ENCODE data around the gene CACNB4. TPM values are rescaled to one million over a fixed set of nuclear protein-coding genes. Genes with fewer than 3 reads are reported as not detected.

The CACNB4 gene
- total and polyA plus RNA-seq, 9 of the 15 experiments (the other 6 are each of a cell fraction or from before 2014, with no cell fraction given), result 0.01 to 0.20 (median 0.04) TPM; not detected in 1

DNA sequence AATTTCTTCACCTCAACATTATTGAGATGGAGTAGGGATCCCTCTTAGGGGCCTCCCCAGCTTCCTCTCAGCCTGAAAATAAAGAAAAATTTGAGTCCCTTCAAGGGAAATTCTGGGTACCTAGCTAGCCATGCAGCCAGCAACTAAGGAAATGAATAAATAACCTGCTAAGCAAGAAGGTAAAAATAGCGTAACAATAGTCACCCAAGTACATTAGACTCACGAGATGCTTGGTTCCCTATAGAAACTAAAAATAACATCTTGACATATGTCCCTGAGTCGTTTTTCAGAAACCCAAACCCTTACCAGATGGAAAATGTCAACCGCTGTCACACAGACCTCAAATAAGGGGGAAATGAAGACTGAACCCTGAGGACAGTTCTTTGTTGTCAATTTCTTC is 51.9 kb downstream of the CACNB4 start:
- in situ Hi-C loops (cut with MboI) (no loop called here), intact Hi-C loops (cut with micrococcal nuclease) (no loop called here)
- ATAC-seq (no peak), FAIRE-seq (peak; percentile 49), DNase-seq (ENCODE audit: extremely low read depth in 1 of 4, low spot score in 3 of 4) (no peak)
- no peaks in the 10 kb centered on the region for H3K9me1 ChIP-seq (ENCODE audit: control insufficient read depth, insufficient read depth, low read length)
- H3K27ac ChIP-seq (ENCODE audit: extremely low read depth, low read depth, low read length), result no peak overlapping the region
- H2AFZ ChIP-seq (ENCODE audit: low read depth, low read length), result no peak overlapping the region
- CTCF ChIA-PET (ENCODE audit: low intra/inter-chr PET ratio), result no interaction called here
- H3K36me3 ChIP-seq (ENCODE audit: control insufficient read depth, insufficient read depth, low read length), result no peaks in the 10 kb centered on the region
- no TSS peak for BruUV-seq (replicated peaks)
- H3K79me2 ChIP-seq (ENCODE audit: control insufficient read depth, insufficient read depth, low read length), result no peaks in the 10 kb centered on the region
- POLR2A ChIA-PET, result interaction anchor here (0.5 kb wide), 1 partner anchor 22 kb away, joined by 3 read pairs; no protein-coding TSS in a partner anchor
- H3K9me3 ChIP-seq (replicated peaks; ENCODE audit: control insufficient read depth, insufficient read depth, low read depth, low read length), result no peaks in the 10 kb centered on the region
- H3K4me1 ChIP-seq (replicated peaks in 1 of 2; ENCODE audit: control insufficient read depth in 2 of 2, insufficient read depth in 2 of 2, low read length in 2 of 2), result no peaks in the 10 kb centered on the region; a peak in 1 of 5 replicates
- H3K4me2 ChIP-seq (ENCODE audit: insufficient read depth, low read length), result no peak overlapping the region
- H3K27me3 ChIP-seq (ENCODE audit: control insufficient read depth in 2 of 2, insufficient read depth in 2 of 2, low read length in 2 of 2), result peaks cover 3 to 22% of the 10 kb centered on the region in 2 experiments; a peak in 3 of 5 replicates
- 0% methylated on average over 4 of the region's 4 CpGs for WGBS (ENCODE audit: insufficient coverage, low coverage, missing lambda C conversion rate)
- no peak overlapping the region for H3K4me3 ChIP-seq
- no peak overlapping the region for H3K9ac ChIP-seq (ENCODE audit: insufficient read depth in 1 of 2, low read depth in 2 of 2, low read length in 2 of 2)
- no peaks in the 10 kb centered on the region for H4K20me1 ChIP-seq (replicated peaks; ENCODE audit: control insufficient read depth, insufficient read depth, low read length)
- TF ChIP-seq XRCC5 (IDR thresholded peaks at IDR 0.05; ENCODE audit: low read depth, low read length) (no peak), ZBED1 (IDR thresholded peaks at IDR 0.05) (no peak), STAT5B (CRISPR knock-in tag; IDR thresholded peaks at IDR 0.05) (no peak), SMARCE1 (IDR thresholded peaks at IDR 0.05) (no peak), CREB1 (IDR thresholded peaks at IDR 0.05) (no peak), CREB1 (CRISPR knock-in tag; IDR thresholded peaks at IDR 0.05) (no peak), MED1 (CRISPR knock-in tag; IDR thresholded peaks at IDR 0.05; ENCODE audit: borderline replicate concordance) (no peak)
- TF ChIP-seq, protein P1, sequence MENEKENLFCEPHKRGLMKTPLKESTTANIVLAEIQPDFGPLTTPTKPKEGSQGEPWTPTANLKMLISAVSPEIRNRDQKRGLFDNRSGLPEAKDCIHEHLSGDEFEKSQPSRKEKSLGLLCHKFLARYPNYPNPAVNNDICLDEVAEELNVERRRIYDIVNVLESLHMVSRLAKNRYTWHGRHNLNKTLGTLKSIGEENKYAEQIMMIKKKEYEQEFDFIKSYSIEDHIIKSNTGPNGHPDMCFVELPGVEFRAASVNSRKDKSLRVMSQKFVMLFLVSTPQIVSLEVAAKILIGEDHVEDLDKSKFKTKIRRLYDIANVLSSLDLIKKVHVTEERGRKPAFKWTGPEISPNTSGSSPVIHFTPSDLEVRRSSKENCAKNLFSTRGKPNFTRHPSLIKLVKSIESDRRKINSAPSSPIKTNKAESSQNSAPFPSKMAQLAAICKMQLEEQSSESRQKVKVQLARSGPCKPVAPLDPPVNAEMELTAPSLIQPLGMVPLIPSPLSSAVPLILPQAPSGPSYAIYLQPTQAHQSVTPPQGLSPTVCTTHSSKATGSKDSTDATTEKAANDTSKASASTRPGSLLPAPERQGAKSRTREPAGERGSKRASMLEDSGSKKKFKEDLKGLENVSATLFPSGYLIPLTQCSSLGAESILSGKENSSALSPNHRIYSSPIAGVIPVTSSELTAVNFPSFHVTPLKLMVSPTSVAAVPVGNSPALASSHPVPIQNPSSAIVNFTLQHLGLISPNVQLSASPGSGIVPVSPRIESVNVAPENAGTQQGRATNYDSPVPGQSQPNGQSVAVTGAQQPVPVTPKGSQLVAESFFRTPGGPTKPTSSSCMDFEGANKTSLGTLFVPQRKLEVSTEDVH (IDR thresholded peaks at IDR 0.05; ENCODE audit: low read depth, partially characterized antibody), result no peak
- TF ChIP-seq, protein P2, sequence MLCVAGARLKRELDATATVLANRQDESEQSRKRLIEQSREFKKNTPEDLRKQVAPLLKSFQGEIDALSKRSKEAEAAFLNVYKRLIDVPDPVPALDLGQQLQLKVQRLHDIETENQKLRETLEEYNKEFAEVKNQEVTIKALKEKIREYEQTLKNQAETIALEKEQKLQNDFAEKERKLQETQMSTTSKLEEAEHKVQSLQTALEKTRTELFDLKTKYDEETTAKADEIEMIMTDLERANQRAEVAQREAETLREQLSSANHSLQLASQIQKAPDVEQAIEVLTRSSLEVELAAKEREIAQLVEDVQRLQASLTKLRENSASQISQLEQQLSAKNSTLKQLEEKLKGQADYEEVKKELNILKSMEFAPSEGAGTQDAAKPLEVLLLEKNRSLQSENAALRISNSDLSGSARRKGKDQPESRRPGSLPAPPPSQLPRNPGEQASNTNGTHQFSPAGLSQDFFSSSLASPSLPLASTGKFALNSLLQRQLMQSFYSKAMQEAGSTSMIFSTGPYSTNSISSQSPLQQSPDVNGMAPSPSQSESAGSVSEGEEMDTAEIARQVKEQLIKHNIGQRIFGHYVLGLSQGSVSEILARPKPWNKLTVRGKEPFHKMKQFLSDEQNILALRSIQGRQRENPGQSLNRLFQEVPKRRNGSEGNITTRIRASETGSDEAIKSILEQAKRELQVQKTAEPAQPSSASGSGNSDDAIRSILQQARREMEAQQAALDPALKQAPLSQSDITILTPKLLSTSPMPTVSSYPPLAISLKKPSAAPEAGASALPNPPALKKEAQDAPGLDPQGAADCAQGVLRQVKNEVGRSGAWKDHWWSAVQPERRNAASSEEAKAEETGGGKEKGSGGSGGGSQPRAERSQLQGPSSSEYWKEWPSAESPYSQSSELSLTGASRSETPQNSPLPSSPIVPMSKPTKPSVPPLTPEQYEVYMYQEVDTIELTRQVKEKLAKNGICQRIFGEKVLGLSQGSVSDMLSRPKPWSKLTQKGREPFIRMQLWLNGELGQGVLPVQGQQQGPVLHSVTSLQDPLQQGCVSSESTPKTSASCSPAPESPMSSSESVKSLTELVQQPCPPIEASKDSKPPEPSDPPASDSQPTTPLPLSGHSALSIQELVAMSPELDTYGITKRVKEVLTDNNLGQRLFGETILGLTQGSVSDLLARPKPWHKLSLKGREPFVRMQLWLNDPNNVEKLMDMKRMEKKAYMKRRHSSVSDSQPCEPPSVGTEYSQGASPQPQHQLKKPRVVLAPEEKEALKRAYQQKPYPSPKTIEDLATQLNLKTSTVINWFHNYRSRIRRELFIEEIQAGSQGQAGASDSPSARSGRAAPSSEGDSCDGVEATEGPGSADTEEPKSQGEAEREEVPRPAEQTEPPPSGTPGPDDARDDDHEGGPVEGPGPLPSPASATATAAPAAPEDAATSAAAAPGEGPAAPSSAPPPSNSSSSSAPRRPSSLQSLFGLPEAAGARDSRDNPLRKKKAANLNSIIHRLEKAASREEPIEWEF (CRISPR knock-in tag; IDR thresholded peaks at IDR 0.05), result no peak
- TF ChIP-seq, protein P3, sequence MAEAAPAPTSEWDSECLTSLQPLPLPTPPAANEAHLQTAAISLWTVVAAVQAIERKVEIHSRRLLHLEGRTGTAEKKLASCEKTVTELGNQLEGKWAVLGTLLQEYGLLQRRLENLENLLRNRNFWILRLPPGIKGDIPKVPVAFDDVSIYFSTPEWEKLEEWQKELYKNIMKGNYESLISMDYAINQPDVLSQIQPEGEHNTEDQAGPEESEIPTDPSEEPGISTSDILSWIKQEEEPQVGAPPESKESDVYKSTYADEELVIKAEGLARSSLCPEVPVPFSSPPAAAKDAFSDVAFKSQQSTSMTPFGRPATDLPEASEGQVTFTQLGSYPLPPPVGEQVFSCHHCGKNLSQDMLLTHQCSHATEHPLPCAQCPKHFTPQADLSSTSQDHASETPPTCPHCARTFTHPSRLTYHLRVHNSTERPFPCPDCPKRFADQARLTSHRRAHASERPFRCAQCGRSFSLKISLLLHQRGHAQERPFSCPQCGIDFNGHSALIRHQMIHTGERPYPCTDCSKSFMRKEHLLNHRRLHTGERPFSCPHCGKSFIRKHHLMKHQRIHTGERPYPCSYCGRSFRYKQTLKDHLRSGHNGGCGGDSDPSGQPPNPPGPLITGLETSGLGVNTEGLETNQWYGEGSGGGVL (CRISPR knock-in tag; IDR thresholded peaks at IDR 0.05), result no peak
- TF ChIP-seq, protein P4, sequence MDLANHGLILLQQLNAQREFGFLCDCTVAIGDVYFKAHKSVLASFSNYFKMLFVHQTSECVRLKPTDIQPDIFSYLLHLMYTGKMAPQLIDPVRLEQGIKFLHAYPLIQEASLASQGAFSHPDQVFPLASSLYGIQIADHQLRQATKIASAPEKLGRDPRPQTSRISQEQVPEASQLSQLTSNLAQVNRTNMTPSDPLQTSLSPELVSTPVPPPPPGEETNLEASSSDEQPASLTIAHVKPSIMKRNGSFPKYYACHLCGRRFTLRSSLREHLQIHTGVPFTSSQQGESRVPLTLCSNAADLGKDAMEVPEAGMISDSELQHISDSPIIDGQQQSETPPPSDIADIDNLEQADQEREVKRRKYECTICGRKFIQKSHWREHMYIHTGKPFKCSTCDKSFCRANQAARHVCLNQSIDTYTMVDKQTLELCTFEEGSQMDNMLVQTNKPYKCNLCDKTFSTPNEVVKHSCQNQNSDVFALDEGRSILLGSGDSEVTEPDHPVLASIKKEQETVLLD (IDR thresholded peaks at IDR 0.05), result no peak

All from K562 (cell line).